ENCODE results near the gene XRCC4. TPM values are rescaled to one million over a fixed set of nuclear protein-coding genes. Genes with fewer than 3 reads are reported as not detected.
A peak's percentile ranks its signal among the peaks of the same experiment; 100 is the strongest.

Gene XRCC4
- total RNA-seq (1 to 10 TPM; 2.9 to 3.4 TPM), total RNA-seq (4.7 to 7.9 reads per million in 2 donors)

GRCh38 chr5:83076742-83077661 is at the start of gene XRCC4, which contains the start of gene TMEM167A:
Gene XRCC4 (plus strand): TSS chr5:83077547. CDS start chr5:83104920, 27,373 bp downstream.
Gene TMEM167A (minus strand): TSS chr5:83077394. CDS start chr5:83077323, 71 bp downstream.
- DNase-seq (peak; percentile 81 to 89 (median 85)), ATAC-seq (peak; percentile 99)
- H3K4me3 Mint-ChIP-seq, result peak within 1 kb of the TSS; percentile 98
- H3K36me3 Mint-ChIP-seq (ENCODE audit: low read depth), result peaks cover 4% of the 10 kb centered on the region
- H3K4me1 Mint-ChIP-seq, result peaks cover 43% of the 10 kb centered on the region
- H3K9me3 ChIP-seq (ENCODE audit: control insufficient read depth, low read length, poor library complexity, severe bottlenecking), result no peaks in the 10 kb centered on the region
- no peaks in the 10 kb centered on the region for H3K27me3 Mint-ChIP-seq
- peak within 1 kb of the TSS; percentile 97 for H3K27ac Mint-ChIP-seq

GRCh38 chr5:83029912-83030311 is 47.4 kb upstream of the XRCC4 start:
- Mint-ChIP-seq H3K4me1 (no peaks in the 10 kb centered on the region), H3K27ac (no peak overlapping the region), H3K36me3 (ENCODE audit: low read depth) (no peaks in the 10 kb centered on the region), H3K27me3 (no peaks in the 10 kb centered on the region), H3K4me3 (no peak overlapping the region)
- ATAC-seq, result no peak
- H3K9me3 ChIP-seq (ENCODE audit: control insufficient read depth, low read length, poor library complexity, severe bottlenecking), result no peaks in the 10 kb centered on the region
- DNase-seq, result no peak

- Mint-ChIP-seq H3K4me3 (no peak overlapping the region), H3K27ac (no peak overlapping the region), H3K27me3 (no peaks in the 10 kb centered on the region), H3K36me3 (ENCODE audit: low read depth) (no peaks in the 10 kb centered on the region), H3K4me1 (no peaks in the 10 kb centered on the region)
- ATAC-seq, result no peak
- H3K9me3 ChIP-seq (ENCODE audit: control insufficient read depth, low read length, poor library complexity, severe bottlenecking), result no peaks in the 10 kb centered on the region
- no peak for DNase-seq
Observed at GRCh38 chr5:83031381-83031780, 46.0 kb upstream of the XRCC4 start.

- H3K27me3 Mint-ChIP-seq, result no peaks in the 10 kb centered on the region
- H3K4me1 Mint-ChIP-seq, result peaks cover 2% of the 10 kb centered on the region
- no peak for DNase-seq
- H3K27ac Mint-ChIP-seq, result no peak overlapping the region
- H3K9me3 ChIP-seq (ENCODE audit: control insufficient read depth, low read length, poor library complexity, severe bottlenecking), result no peaks in the 10 kb centered on the region
- H3K4me3 Mint-ChIP-seq, result no peak overlapping the region
- no peak for ATAC-seq
- H3K36me3 Mint-ChIP-seq (ENCODE audit: low read depth), result no peaks in the 10 kb centered on the region
Observed at GRCh38 chr5:83034036-83034435, 43.3 kb upstream of the XRCC4 start.

GRCh38 chr5:83034528-83035207 is 42.7 kb upstream of the XRCC4 start:
- H3K9me3 ChIP-seq (ENCODE audit: control insufficient read depth, low read length, poor library complexity, severe bottlenecking), result no peaks in the 10 kb centered on the region
- peak overlapping the region; percentile 9 for H3K27ac Mint-ChIP-seq
- H3K36me3 Mint-ChIP-seq (ENCODE audit: low read depth), result no peaks in the 10 kb centered on the region
- no peaks in the 10 kb centered on the region for H3K27me3 Mint-ChIP-seq
- H3K4me1 Mint-ChIP-seq, result peaks cover 2% of the 10 kb centered on the region
- no peak for DNase-seq
- no peak for ATAC-seq
- no peak overlapping the region for H3K4me3 Mint-ChIP-seq

GRCh38 chr5:83035373-83036100 is 41.8 kb upstream of the XRCC4 start:
- Mint-ChIP-seq H3K27me3 (no peaks in the 10 kb centered on the region), H3K27ac (no peak overlapping the region), H3K4me1 (peaks cover 2% of the 10 kb centered on the region), H3K4me3 (no peak overlapping the region), H3K36me3 (ENCODE audit: low read depth) (no peaks in the 10 kb centered on the region)
- DNase-seq, result no peak
- H3K9me3 ChIP-seq (ENCODE audit: control insufficient read depth, low read length, poor library complexity, severe bottlenecking), result no peaks in the 10 kb centered on the region
- ATAC-seq, result no peak

- Mint-ChIP-seq H3K4me1 (peaks cover 2% of the 10 kb centered on the region), H3K27ac (peak overlapping the region; percentile 34), H3K36me3 (ENCODE audit: low read depth) (no peaks in the 10 kb centered on the region), H3K4me3 (no peak overlapping the region), H3K27me3 (no peaks in the 10 kb centered on the region)
- H3K9me3 ChIP-seq (ENCODE audit: control insufficient read depth, low read length, poor library complexity, severe bottlenecking), result no peaks in the 10 kb centered on the region
- DNase-seq (no peak), ATAC-seq (no peak)
Observed at GRCh38 chr5:83036991-83037575, 40.3 kb upstream of the XRCC4 start.

GRCh38 chr5:83038924-83039323 is 38.4 kb upstream of the XRCC4 start:
- H3K4me1 Mint-ChIP-seq, result peaks cover 2% of the 10 kb centered on the region

GRCh38 chr5:83042507-83042906 is 34.8 kb upstream of the XRCC4 start:
- no peak overlapping the region for H3K4me3 Mint-ChIP-seq
- H3K9me3 ChIP-seq (ENCODE audit: control insufficient read depth, low read length, poor library complexity, severe bottlenecking), result no peaks in the 10 kb centered on the region

More at GRCh38 chr5:83038924-83039323, 38.4 kb upstream of the XRCC4 start:
- ATAC-seq (no peak), DNase-seq (no peak)
- peaks cover 2% of the 10 kb centered on the region for H3K36me3 Mint-ChIP-seq (ENCODE audit: low read depth)
- no peak overlapping the region for H3K27ac Mint-ChIP-seq
- no peaks in the 10 kb centered on the region for H3K9me3 ChIP-seq (ENCODE audit: control insufficient read depth, low read length, poor library complexity, severe bottlenecking)
- no peaks in the 10 kb centered on the region for H3K27me3 Mint-ChIP-seq
- no peak overlapping the region for H3K4me3 Mint-ChIP-seq

GRCh38 chr5:83044926-83045325 is 32.4 kb upstream of the XRCC4 start:
- ATAC-seq (no peak), DNase-seq (no peak)
- Mint-ChIP-seq H3K4me3 (no peak overlapping the region), H3K36me3 (ENCODE audit: low read depth) (peaks cover 2% of the 10 kb centered on the region), H3K4me1 (no peaks in the 10 kb centered on the region), H3K27me3 (no peaks in the 10 kb centered on the region), H3K27ac (no peak overlapping the region)
- H3K9me3 ChIP-seq (ENCODE audit: control insufficient read depth, low read length, poor library complexity, severe bottlenecking), result no peaks in the 10 kb centered on the region

More at GRCh38 chr5:83042507-83042906, 34.8 kb upstream of the XRCC4 start:
- H3K36me3 Mint-ChIP-seq (ENCODE audit: low read depth), result peaks cover 2% of the 10 kb centered on the region
- H3K27me3 Mint-ChIP-seq, result no peaks in the 10 kb centered on the region
- DNase-seq (no peak), ATAC-seq (no peak)
- no peaks in the 10 kb centered on the region for H3K4me1 Mint-ChIP-seq
- no peak overlapping the region for H3K27ac Mint-ChIP-seq

- DNase-seq (no peak), ATAC-seq (no peak)
- Mint-ChIP-seq H3K4me3 (no peak overlapping the region), H3K27ac (no peak overlapping the region), H3K27me3 (no peaks in the 10 kb centered on the region), H3K36me3 (ENCODE audit: low read depth) (peaks cover 4% of the 10 kb centered on the region), H3K4me1 (peaks cover 5% of the 10 kb centered on the region)
- H3K9me3 ChIP-seq (ENCODE audit: control insufficient read depth, low read length, poor library complexity, severe bottlenecking), result no peaks in the 10 kb centered on the region
Observed at GRCh38 chr5:83048277-83048676, 29.1 kb upstream of the XRCC4 start.

GRCh38 chr5:83048811-83049210 is 28.5 kb upstream of the XRCC4 start:
- H3K9me3 ChIP-seq (ENCODE audit: control insufficient read depth, low read length, poor library complexity, severe bottlenecking), result no peaks in the 10 kb centered on the region
- Mint-ChIP-seq H3K36me3 (ENCODE audit: low read depth) (peaks cover 4% of the 10 kb centered on the region), H3K4me1 (peaks cover 5% of the 10 kb centered on the region), H3K27ac (no peak overlapping the region), H3K27me3 (no peaks in the 10 kb centered on the region), H3K4me3 (no peak overlapping the region)
- DNase-seq (no peak), ATAC-seq (no peak)

All from T-helper 17 cell (primary cell).